GM23338 (cell line): ENCODE data around the gene ABHD17A. TPM values are rescaled to one million over a fixed set of nuclear protein-coding genes. Genes with fewer than 3 reads are reported as not detected.

Source experiments
- ATAC-seq: fragments of 200-7000 bp; cut with Tn5 transposase; 3 replicates; pipeline ENCODE4 v1.9.1; 2020
- DNase-seq: peaks from one replicate; pipeline ENCODE4 v3.0.0-alpha.2; 2015; ENCODE audit warnings: low spot score
- H2AFZ ChIP-seq: fragments of 200-600 bp; sonication (generic); 2 replicates; pipeline ENCODE4 v1.8.0; 2016; ENCODE audit warnings: antibody characterized with exemption, mild to moderate bottlenecking, moderate library complexity
- H3F3A ChIP-seq: fragments of 200-600 bp; sonication (generic); replicated peaks from 2 replicates; pipeline ENCODE4 v1.8.0; 2017; ENCODE audit warnings: antibody characterized with exemption, mixed run types, low read depth
- H3K27ac ChIP-seq: fragments of 200-600 bp; sonication (generic); 2 replicates; pipeline ENCODE4 v1.6.1; 2016; ENCODE audit warnings: low read depth
- H3K27me3 ChIP-seq: fragments of 200-600 bp; sonication (generic); 2 replicates; pipeline ENCODE4 v1.8.0; 2016; ENCODE audit warnings: mild to moderate bottlenecking, mixed run types, moderate library complexity; ENCODE audit not compliant: insufficient read depth
- H3K36me3 ChIP-seq: fragments of 200-600 bp; sonication (generic); 2 replicates; pipeline ENCODE4 v1.8.0; 2016; ENCODE audit warnings: mild to moderate bottlenecking; ENCODE audit not compliant: insufficient read depth
- H3K4me1 ChIP-seq: fragments of 200-600 bp; sonication (generic); 2 replicates; pipeline ENCODE4 v1.8.0; 2016; ENCODE audit warnings: mild to moderate bottlenecking, moderate library complexity; ENCODE audit not compliant: insufficient read depth
- H3K4me2 ChIP-seq: fragments of 200-600 bp; sonication (generic); 2 replicates; pipeline ENCODE4 v1.7.1; 2017; ENCODE audit warnings: mixed run types
- H3K4me3 ChIP-seq: fragments of 200-600 bp; sonication (generic); 2 replicates; pipeline ENCODE4 v1.6.1; 2016; ENCODE audit warnings: mixed run types
- H3K79me2 ChIP-seq: fragments of 200-600 bp; sonication (generic); replicated peaks from 2 replicates; pipeline ENCODE4 v1.8.0; 2017; ENCODE audit warnings: mild to moderate bottlenecking; ENCODE audit not compliant: insufficient read depth
- H3K9me2 ChIP-seq: fragments of 200-600 bp; sonication (generic); 2 replicates; pipeline ENCODE4 v1.8.0; 2017; ENCODE audit not compliant: insufficient read depth
- H4K20me1 ChIP-seq: fragments of 200-600 bp; sonication (generic); replicated peaks from 2 replicates; pipeline ENCODE4 v1.8.0; 2017; ENCODE audit warnings: mild to moderate bottlenecking; ENCODE audit not compliant: insufficient read depth
- H3K27ac Mint-ChIP-seq: 2 replicates; pipeline ENCODE4 v1.8.0; 2020; ENCODE audit warnings: inconsistent platforms, mild to moderate bottlenecking, moderate library complexity, mixed read lengths
- H3K27me3 Mint-ChIP-seq: 3 replicates; pipeline ENCODE4 v1.8.0; 2022; ENCODE audit warnings: low read depth, mild to moderate bottlenecking, moderate library complexity, mixed read lengths, inconsistent platforms; ENCODE audit not compliant: insufficient read depth, poor library complexity
- H3K36me3 Mint-ChIP-seq: 3 replicates; pipeline ENCODE4 v1.8.0; 2021; ENCODE audit warnings: low read depth, mild to moderate bottlenecking, inconsistent platforms, moderate library complexity, mixed read lengths
- H3K4me1 Mint-ChIP-seq: 3 replicates; pipeline ENCODE4 v1.8.0; 2020; ENCODE audit warnings: mild to moderate bottlenecking, inconsistent platforms, mixed read lengths
- H3K4me3 Mint-ChIP-seq: 3 replicates; pipeline ENCODE4 v1.8.0; 2021; ENCODE audit warnings: moderate library complexity, mild to moderate bottlenecking, inconsistent platforms, mixed read lengths
- H3K9me3 Mint-ChIP-seq: 3 replicates; pipeline ENCODE4 v1.8.0; 2020; ENCODE audit warnings: moderate library complexity, mild to moderate bottlenecking, inconsistent platforms, mixed read lengths
- CREB1 ChIP-seq: fragments of 250-450 bp; sonication (Bioruptor Pico); IDR thresholded peaks from 2 replicates; pipeline ENCODE4 v1.5.0; 2020; ENCODE audit warnings: low read depth, mild to moderate bottlenecking, moderate library complexity
- CTCF ChIP-seq, 2 experiments: fragments of 200-600 bp in 1 of 2; sonication (generic) in 1 of 2; conservative IDR thresholded peaks; 2 replicates each; pipeline versions ENCODE4 v1.5.1 to v1.6.1; 2016 to 2017; ENCODE audit warnings: antibody characterized with exemption in 2 of 2, low read depth in 2 of 2, mild to moderate bottlenecking in 2 of 2, moderate library complexity in 1 of 2
- ETS1 ChIP-seq: IDR thresholded peaks from 2 replicates; pipeline ENCODE4 v1.6.1; 2016; ENCODE audit warnings: antibody characterized with exemption
- EZH2 ChIP-seq: fragments of 200-600 bp; sonication (generic); IDR thresholded peaks from one replicate; pipeline ENCODE4 v1.8.0; 2017; ENCODE audit warnings: antibody characterized with exemption, mild to moderate bottlenecking, low read depth; ENCODE audit not compliant: unreplicated experiment
- JUNB ChIP-seq: IDR thresholded peaks from one replicate; pipeline ENCODE4 v1.6.1; 2016; ENCODE audit warnings: antibody characterized with exemption; ENCODE audit not compliant: unreplicated experiment
- NANOG ChIP-seq: IDR thresholded peaks from 2 replicates; pipeline ENCODE4 v1.6.1; 2016; ENCODE audit warnings: antibody characterized with exemption, borderline replicate concordance
- POLR2AphosphoS5 ChIP-seq: IDR thresholded peaks from 2 replicates; pipeline ENCODE4 v1.6.1; 2016; ENCODE audit warnings: antibody characterized with exemption, low read depth
- REST ChIP-seq: IDR thresholded peaks from one replicate; pipeline ENCODE4 v1.6.1; 2018; ENCODE audit warnings: antibody characterized with exemption; ENCODE audit not compliant: unreplicated experiment
- STAT1 ChIP-seq: IDR thresholded peaks from one replicate; pipeline ENCODE4 v1.6.1; 2016; ENCODE audit warnings: antibody characterized with exemption; ENCODE audit not compliant: unreplicated experiment
- ZNF114 ChIP-seq: fragments of 250-450 bp; sonication (Bioruptor Pico); IDR thresholded peaks from 2 replicates; pipeline ENCODE4 v1.5.0; 2020; ENCODE audit warnings: mild to moderate bottlenecking, moderate library complexity
- ZNF331 ChIP-seq: fragments of 250-450 bp; sonication (Bioruptor Pico); IDR thresholded peaks from 2 replicates; pipeline ENCODE4 v1.5.0; 2020; ENCODE audit warnings: low read depth, mild to moderate bottlenecking, moderate library complexity
- ZNF462 ChIP-seq: fragments of 250-450 bp; sonication (Bioruptor Pico); IDR thresholded peaks from 2 replicates; pipeline ENCODE4 v1.5.0; 2020; ENCODE audit warnings: mild to moderate bottlenecking, moderate library complexity
- polyA plus RNA-seq: library from polyadenylated mRNA; unstranded; fragments of >200 nt; fragmentation: Nextera tagmentation; extraction: Ambion mirVana; gene quantifications from 2 replicates; pipeline ENCODE4 v1.2.1, GENCODE V29; 2016
- total RNA-seq: library from RNA; depleted of rRNA; stranded (reverse); fragments of >200 nt; shearing (Covaris generic); gene quantifications from 2 replicates; pipeline ENCODE4 v1.2.3, GENCODE V29; 2014

The ABHD17A gene
- total and polyA plus RNA-seq, 2 experiments from 2014 or later: 34.2 to 99.9 TPM

GRCh38 chr19:1920644-1921043 is 35.3 kb upstream of the ABHD17A start:
- Histone ChIP-seq H3F3A (no peaks in the 10 kb centered on the region), H3K9me2 (no peaks in the 10 kb centered on the region), H3K36me3 (no peaks in the 10 kb centered on the region; the same call in 1 of the 2 replicates), H3K4me2 (no peak overlapping the region), H2AFZ (no peak overlapping the region), H4K20me1 (peaks cover 8% of the 10 kb centered on the region), H3K4me3 (no peak overlapping the region), H3K79me2 (no peaks in the 10 kb centered on the region), H3K27ac (no peak overlapping the region), H3K4me1 (no peaks in the 10 kb centered on the region), H3K27me3 (no peaks in the 10 kb centered on the region)
- no peak overlapping the region for H3K4me3 Mint-ChIP-seq
- DNase-seq (no peak), ATAC-seq (no peak)
- no peak for TF ChIP-seq ZNF331
- no peak for TF ChIP-seq NANOG
- no peak for TF ChIP-seq ETS1
- no peak for TF ChIP-seq JUNB
- no peak for TF ChIP-seq CREB1 (CRISPR knock-in tag)
- no peak for TF ChIP-seq EZH2
- TF ChIP-seq STAT1: no peak
- no peak for TF ChIP-seq POLR2AphosphoS5
- no peak for TF ChIP-seq REST
- no peak for TF ChIP-seq ZNF462 (CRISPR knock-in tag)
- no peak for TF ChIP-seq ZNF114 (CRISPR knock-in tag)
- TF ChIP-seq CTCF (conservative IDR thresholded peaks at IDR 0.05; ENCODE audit: low read depth in 2 of 2): no peak
- H3K27me3 Mint-ChIP-seq: peaks cover 6% of the 10 kb centered on the region
- peaks cover 3% of the 10 kb centered on the region; the same call in 1 of the 3 replicates for H3K4me1 Mint-ChIP-seq
- H3K27ac Mint-ChIP-seq: no peak overlapping the region
- H3K9me3 Mint-ChIP-seq: no peaks in the 10 kb centered on the region
- H3K36me3 Mint-ChIP-seq: peaks cover 55% of the 10 kb centered on the region
